COLO829 (cell line): ENCODE measurements around the gene SLC27A2.
A peak's percentile ranks its signal among the peaks of the same experiment; 100 is the strongest.
"Not testable (repeated sequence)": the region's sequence is repeated elsewhere in the genome, so short reads cannot be mapped to it uniquely, and the experiment has no call there.

ENCODE experiments used
- DNase-seq: peaks from one replicate; pipeline ENCODE4 v3.0.0; 2012; ENCODE audit warnings: low spot score

SLC27A2 gene

DNA sequence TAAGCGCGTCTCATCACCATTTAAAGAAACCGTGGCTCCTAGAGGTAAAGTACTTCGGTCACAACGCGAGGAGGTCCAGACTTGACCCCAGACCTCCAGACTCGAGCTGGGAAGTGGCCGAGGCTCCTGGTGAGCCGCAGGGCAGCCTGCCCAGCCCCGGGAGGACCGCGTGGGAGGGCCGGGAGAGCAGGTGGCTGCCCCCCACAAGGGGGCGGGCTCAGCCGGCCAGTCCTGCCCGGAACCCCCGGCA is at the start of gene SLC27A2:
SLC27A2 (plus strand) TSS at position 228 of the 250 bp plus-strand sequence. CDS start 232 bp downstream, outside the sequence.
- no peak for DNase-seq

GRCh38 chr15:50132251-50132984 is 49.6 kb upstream of the SLC27A2 start:
- DNase-seq, result not testable (repeated sequence)

DNA sequence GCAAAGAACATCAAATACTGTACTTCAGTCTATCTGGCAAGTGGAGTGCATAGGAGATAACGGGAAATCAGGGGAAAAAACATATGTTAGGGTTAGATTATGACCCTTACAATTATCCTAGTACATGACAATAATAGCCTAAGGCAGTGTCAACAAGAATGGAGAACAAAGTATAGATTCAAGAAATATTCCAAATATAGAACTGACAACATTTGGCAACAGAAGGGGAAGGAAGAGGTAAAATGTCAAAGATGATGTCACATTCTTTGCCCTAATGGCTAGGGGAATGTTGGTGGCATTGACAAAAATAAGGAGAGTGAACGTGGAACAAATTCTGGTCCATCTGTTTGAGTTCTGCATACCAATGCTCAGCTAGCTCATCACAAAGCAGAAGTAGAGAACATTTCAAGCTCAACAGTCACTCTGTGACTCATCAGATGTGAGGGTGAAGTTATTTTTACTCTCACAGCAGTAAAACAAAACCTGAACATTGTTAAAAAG is 47.4 kb upstream of the SLC27A2 start:
- no peak for DNase-seq

DNA sequence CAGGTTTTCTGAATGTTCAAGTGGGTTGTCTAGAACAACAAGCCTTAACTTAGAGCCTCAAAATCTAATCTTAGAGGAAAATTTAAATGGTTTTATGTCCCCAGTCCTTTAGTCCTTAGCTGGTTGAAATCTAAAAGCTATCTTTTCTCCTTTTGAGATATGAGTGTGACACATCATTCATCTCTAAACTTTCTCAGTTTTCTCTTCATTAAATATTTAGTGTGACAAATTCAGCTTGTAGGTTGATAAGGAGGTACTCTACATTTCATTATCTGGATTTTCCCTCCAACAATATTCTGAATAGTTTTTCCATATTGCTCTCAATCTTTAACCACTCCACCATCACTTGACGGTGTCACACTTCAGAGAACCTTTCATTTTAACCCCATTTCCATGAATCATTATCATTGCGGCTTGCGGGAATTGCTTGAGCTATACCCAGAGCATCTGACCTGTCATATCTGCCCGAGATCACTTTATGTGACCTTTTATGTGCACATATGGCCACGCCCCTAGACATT is 46.9 kb upstream of the SLC27A2 start:
- no peak for DNase-seq

DNA sequence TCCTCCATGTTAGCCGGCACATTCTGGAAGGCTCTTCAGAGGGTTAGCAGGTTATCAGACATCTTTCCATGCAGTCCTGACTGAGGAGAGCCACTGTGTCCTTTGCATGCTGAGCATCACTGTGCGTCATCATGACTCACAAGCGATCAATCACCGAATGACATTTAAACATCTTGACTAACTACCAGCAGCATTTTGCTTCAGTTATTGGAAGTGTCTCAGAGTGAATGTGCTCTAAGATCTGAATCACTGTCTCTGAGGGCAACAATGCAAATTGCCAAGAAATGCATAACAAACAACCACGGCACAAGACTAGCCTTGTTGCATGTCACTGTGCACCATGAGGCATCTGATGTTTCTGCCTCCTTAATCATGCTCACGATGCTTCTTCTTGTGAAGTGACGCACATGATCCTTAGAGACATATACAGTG is 44.6 kb upstream of the SLC27A2 start:
- peak; percentile 82 for DNase-seq

- no peak for DNase-seq
Measured at GRCh38 chr15:50137893-50138292, 44.1 kb upstream of the SLC27A2 start.

DNA sequence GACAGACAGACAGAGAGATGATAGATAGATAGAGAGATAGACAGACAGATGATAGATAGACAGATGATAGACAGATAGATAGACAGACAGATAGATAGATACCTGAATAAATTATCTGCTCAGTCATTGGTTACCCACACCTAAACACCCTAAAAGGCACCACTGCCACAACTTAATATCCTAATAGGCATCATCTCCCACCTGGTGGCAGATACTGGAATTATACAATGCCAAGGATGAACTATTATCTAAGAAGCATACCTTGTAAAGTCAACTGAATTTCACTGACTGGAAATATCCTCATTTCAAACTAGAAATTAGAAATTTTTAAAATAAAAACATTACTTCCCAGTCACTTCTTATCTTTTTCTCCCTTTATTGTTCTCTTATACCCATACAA is 43.6 kb upstream of the SLC27A2 start:
- DNase-seq, result no peak

- no peak for DNase-seq
Measured at GRCh38 chr15:50140098-50140497, 41.9 kb upstream of the SLC27A2 start.

DNA sequence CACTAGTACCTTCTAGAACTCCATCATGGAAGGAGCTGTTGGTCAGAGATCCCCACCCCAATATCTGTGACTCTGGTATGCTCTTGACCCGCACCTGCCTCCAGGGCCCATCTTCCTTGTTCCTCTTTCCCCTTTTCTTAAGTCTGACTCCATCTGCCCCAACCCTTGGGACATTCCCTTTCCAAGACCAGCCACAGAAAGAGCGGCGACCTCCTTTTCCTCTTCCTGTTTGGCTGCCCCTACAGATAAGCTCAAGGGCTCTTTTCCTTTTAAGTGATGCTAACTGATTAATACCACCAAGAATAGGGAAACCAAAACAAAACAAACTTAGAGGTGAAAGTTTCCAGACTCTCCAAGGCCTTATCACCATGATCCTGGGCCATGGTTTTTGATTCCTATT is 41.0 kb upstream of the SLC27A2 start:
- DNase-seq, result no peak

DNA sequence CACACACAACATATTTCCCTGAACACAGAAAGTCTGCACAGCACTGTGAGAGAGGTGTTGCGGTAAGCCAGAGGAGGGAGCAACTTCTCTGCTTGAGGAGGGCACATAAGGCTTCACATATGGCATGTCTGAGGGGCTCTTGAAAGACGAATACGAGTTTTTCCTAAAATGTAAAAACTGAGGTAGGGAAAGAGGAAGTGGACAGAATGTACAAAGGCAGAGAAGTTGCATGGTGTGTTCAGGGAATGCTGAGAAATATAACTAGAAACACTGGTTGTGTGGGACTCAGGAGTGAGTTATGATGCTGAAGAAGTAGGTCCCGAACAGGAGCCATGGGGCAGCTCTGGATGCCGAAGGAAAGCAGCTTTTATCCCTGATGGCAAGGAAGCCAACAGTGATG is 40.1 kb upstream of the SLC27A2 start:
- no peak for DNase-seq

DNA sequence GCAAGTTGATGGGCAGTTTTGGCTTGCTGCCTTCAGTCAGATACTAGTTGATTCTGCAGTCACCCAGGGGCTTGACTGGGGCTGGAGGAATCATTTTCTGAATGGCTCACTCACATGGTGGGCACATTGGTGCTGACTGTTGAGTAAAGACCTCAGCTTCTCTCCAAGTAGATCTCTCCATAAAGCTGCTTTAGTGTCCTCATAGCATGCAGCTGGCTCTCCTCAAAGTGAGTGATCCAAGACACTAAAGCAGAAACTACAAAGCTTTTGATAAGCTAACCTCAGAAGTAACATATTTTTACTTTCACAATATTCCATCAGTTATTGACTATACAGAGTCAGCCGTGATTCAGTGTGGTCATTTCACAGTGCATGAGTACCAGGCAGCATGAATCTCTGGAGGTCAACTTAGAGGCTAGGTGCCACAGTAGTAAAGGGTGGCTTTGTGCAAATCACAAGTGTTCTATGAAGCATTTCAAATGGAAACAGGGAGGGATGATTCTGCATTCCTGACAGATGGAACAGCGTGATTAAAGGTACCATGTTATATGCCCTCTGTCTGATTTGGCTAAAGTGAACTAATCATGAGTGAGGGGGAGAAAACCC is 38.6 kb upstream of the SLC27A2 start:
- DNase-seq, result no peak

- no peak for DNase-seq
Measured at GRCh38 chr15:50144341-50145120, 37.5 kb upstream of the SLC27A2 start.

DNA sequence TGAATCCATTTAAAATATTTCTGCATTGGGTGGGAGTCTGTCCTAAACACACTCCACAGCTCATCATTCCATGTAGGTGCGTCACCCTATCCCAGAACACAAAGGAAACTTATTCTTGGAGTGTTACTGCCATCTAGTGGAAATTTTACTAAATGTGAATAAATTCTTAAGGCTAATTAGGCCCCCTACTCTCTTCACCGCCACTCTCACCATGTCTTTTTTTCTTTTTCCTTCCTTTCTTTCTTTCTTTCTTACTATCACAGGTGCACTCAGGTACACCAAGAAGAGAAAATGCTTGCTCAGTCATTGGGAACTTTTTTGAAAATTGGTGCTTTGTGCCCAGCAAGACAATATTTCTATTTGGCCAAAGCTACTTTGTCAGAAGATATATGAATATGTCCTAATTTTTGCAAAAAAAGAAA is 36.5 kb upstream of the SLC27A2 start:
- DNase-seq, result peak; percentile 33

- DNase-seq, result no peak
Measured at GRCh38 chr15:50146632-50147031, 35.4 kb upstream of the SLC27A2 start.

DNA sequence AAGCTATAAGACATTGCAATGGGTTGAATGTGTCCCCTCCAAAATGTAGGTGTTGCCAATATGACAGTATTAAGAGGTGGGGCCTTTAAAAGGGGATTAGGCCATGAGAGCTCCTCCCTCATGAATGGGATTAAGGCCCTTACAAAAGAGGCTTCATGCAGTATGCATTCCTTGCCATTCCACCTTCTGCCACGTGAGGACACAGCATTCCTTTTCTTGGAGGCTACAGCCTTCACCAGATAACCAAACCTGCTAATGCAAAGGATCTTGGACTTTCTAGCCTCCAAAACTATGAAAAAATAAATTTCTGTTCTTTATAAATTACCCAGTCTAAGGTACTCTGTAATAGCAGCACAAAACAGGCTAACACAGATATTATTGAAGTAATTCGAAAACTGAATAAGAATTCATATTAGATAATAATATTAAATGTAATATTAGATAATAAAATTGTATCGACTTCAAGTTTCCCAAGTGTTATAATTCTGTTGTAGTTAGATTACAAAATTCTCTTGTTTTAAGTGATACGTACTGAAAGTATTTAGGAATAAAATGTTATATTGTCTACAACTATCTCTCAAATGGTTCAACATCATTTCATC is 33.5 kb upstream of the SLC27A2 start:
- DNase-seq, result no peak

DNA sequence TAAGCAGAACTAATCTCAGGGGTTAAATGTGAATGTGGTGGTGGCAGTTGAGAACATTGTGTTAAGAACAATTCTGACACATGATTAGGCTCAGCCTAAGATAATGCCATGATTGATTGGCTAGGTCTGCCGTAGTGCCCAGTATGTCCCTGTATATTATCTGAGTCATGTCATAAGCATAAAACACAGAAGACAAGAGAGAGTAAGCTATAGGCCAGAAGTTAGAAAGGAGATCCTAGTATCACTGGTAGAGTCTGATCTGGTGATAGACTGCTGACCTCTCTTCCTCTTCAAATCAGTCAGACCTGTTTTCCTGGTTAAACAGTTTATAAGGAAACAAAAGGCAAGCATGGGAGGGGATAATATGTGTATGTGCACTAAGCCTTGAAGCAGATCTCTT is 32.9 kb upstream of the SLC27A2 start:
- no peak for DNase-seq

- no peak for DNase-seq
Measured at GRCh38 chr15:50150349-50150748, 31.6 kb upstream of the SLC27A2 start.

DNA sequence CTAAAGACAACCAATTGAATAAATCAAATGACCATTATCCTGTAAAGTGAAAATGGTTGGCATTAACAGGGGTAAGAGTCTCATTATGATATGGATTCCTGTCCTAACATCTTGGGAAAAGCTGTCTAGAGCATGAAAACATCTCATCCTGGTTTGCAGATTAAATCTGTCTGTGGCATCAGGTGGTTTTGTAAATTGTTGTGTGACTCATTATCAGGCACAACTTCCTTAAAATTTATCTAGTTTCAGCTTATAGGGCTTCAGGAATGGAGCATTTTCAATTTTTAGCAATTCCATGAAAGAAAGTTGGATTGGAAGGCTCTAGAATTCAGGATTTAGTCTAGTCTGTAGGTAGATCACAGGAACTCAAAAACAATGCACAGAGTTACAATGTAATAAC is 31.1 kb upstream of the SLC27A2 start:
- no peak for DNase-seq

- no peak for DNase-seq
Measured at GRCh38 chr15:50151476-50151875, 30.5 kb upstream of the SLC27A2 start.

GRCh38 chr15:50158236-50158635 is 23.8 kb upstream of the SLC27A2 start:
- DNase-seq, result not testable (repeated sequence)

DNA sequence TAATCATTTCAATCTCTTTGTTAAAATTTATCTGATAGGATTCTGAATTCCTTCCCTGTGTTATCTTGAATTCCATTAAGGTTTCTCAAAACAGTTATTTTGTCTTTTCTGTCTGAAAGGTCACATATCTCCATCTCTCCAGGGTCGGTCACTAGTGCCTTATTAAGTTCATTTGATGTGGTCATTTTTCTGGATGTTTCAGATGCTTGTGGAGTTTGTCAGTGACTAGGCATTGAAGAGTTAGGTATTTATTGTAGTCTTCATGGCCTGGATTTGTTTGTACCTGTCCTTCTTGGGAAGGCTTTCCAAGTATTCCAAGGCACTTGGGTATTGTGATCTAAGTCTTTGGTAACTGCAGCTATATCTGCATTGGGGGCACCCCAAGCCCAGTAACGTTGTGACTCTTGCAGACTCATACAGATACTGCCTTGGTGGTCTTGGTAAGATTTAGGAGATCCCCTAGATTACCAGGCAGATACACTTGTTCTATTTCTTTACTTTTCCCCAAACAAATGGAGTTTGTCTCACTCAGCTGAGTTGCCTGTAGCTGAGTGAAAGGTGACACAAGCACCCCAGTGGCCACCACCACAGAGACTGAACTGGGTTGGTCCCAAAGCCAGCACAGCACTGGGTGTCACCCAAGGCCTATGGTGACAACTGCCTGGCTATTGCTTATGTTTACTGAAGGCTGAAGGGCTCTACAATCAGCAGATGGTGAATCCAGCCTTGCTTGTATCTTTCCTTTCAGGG is 18.9 kb upstream of the SLC27A2 start:
- no peak for DNase-seq
